Hepatocyte (in vitro differentiated cells): Measurements from ENCODE around the gene MEGF10. TPM values are rescaled to one million over a fixed set of nuclear protein-coding genes. Genes with fewer than 3 reads are reported as not detected.

ENCODE experiments used
- DNase-seq: peaks from one replicate; pipeline ENCODE4 v3.0.0-alpha.2; 2016; ENCODE audit warnings: low spot score
- H2AFZ ChIP-seq: fragments of 200-600 bp; sonication (generic); 2 replicates; pipeline ENCODE4 v1.6.0; 2016; ENCODE audit warnings: antibody characterized with exemption, mild to moderate bottlenecking
- H3K27ac ChIP-seq: fragments of 200-600 bp; sonication (generic); 2 replicates; pipeline ENCODE4 v1.5.1; 2016; ENCODE audit warnings: mild to moderate bottlenecking
- H3K27me3 ChIP-seq: fragments of 200-600 bp; sonication (generic); 2 replicates; pipeline ENCODE4 v1.6.1; 2016
- H3K36me3 ChIP-seq: fragments of 200-600 bp; sonication (generic); replicated peaks from 2 replicates; pipeline ENCODE4 v1.5.1; 2016; ENCODE audit warnings: low read depth; ENCODE audit not compliant: insufficient read depth
- H3K4me1 ChIP-seq: fragments of 200-600 bp; sonication (generic); 2 replicates; pipeline ENCODE4 v1.5.1; 2016; ENCODE audit warnings: mild to moderate bottlenecking, moderate library complexity; ENCODE audit not compliant: insufficient read depth
- H3K4me2 ChIP-seq: fragments of 200-600 bp; sonication (generic); 2 replicates; pipeline ENCODE4 v1.6.0; 2016
- H3K4me3 ChIP-seq: fragments of 200-600 bp; sonication (generic); 2 replicates; pipeline ENCODE4 v1.5.1; 2016; ENCODE audit warnings: mild to moderate bottlenecking
- H3K79me2 ChIP-seq: fragments of 200-600 bp; sonication (generic); 2 replicates; pipeline ENCODE4 v1.6.0; 2017; ENCODE audit warnings: mild to moderate bottlenecking
- H3K9me2 ChIP-seq: fragments of 200-600 bp; sonication (generic); replicated peaks from 2 replicates; pipeline ENCODE4 v1.6.0; 2017; ENCODE audit warnings: mild to moderate bottlenecking; ENCODE audit not compliant: insufficient read depth
- H3K9me3 ChIP-seq: fragments of 200-600 bp; sonication (generic); 2 replicates; pipeline ENCODE4 v1.5.1; 2016; ENCODE audit warnings: low read depth, mild to moderate bottlenecking
- H4K20me1 ChIP-seq: fragments of 200-600 bp; sonication (generic); 2 replicates; pipeline ENCODE4 v1.6.0; 2016; ENCODE audit warnings: mild to moderate bottlenecking; ENCODE audit not compliant: insufficient read depth, poor library complexity, severe bottlenecking
- EZH2 ChIP-seq: fragments of 200-600 bp; sonication (generic); IDR thresholded peaks from 2 replicates; pipeline ENCODE4 v1.6.1; 2016; ENCODE audit warnings: antibody characterized with exemption, mild to moderate bottlenecking, borderline replicate concordance
- EZH2phosphoT487 ChIP-seq: fragments of 200-600 bp; sonication (generic); IDR thresholded peaks from one replicate; pipeline ENCODE4 v1.6.1; 2018; ENCODE audit warnings: antibody characterized with exemption, mild to moderate bottlenecking, low read depth, moderate library complexity; ENCODE audit not compliant: unreplicated experiment, severe bottlenecking
- WGBS: methylation state at CpG from one replicate; pipeline ENCODE4 v1.1.6; 2016; ENCODE audit warnings: low lambda C conversion rate; ENCODE audit errors: missing lambda C conversion rate; 5-methylcytosine and 5-hydroxymethylcytosine counted together
- polyA plus RNA-seq: library from polyadenylated mRNA; unstranded; fragments of >200 nt; fragmentation: Nextera tagmentation; extraction: Ambion mirVana; gene quantifications from 2 replicates; pipeline ENCODE4 v1.2.1, GENCODE V29; 2016
- total RNA-seq: library from RNA; depleted of rRNA; stranded (reverse); fragments of >200 nt; gene quantifications from 2 replicates; pipeline ENCODE4 v1.2.3, GENCODE V29; 2014
- TF ChIP-seq, protein P1 (sequence below): fragments of 200-600 bp; sonication (generic); IDR thresholded peaks from 2 replicates; pipeline ENCODE4 v1.5.1; 2016; ENCODE audit warnings: antibody characterized with exemption, mild to moderate bottlenecking; ENCODE audit not compliant: poor library complexity

Gene MEGF10
- total and polyA plus RNA-seq, 2 experiments from 2014 or later, result 1.7 to 6.7 TPM

DNA sequence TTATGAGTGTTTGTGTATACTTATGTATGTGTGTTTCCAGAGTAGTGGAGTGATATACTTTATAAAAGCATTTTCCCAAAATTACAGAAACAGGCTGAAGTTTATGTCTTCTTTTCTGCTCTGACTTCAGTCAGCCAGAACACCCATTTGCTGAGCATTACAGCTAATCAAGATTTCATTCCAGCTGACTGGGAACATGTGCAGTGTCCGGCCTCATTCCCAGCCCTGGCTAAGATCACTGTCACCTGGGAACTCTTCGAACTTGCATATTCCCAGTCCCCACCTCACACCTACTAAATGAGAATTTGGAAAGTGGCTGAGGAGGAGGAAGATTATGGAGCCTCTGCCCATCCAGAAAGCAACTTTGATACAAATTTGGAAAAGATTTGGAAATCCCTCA, 136.1 kb downstream of the MEGF10 start:
- DNase-seq, result no peak
- 44% methylated on average over 2 of the region's 2 CpGs for WGBS
- H3K79me2 ChIP-seq, result no peaks in the 10 kb centered on the region

DNA sequence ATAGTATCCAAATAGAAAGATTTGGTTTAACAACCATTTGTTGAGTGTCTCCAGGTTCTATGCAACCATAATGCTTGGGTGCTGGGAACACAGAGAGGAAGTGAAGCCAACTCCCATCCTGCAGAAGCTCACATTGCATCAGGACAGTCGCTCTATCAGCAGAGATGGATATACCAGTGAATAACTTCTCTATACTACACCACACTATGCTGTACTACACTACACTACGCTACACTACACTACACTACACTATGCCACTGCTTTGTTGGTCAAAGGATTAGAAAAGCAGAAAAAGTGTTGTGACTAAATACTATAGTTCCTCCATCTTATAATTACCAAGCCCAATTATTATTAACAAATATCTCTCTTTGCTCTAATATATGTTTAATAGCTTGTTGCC, 137.7 kb downstream of the MEGF10 start:
- H3K27ac ChIP-seq, result peak overlapping the region; percentile 23

More for the DNA sequence above, 136.1 kb downstream of the MEGF10 start:
- Histone ChIP-seq H3K4me2 (no peak overlapping the region), H3K36me3 (no peaks in the 10 kb centered on the region), H4K20me1 (no peaks in the 10 kb centered on the region), H3K9me3 (no peaks in the 10 kb centered on the region), H3K4me3 (no peak overlapping the region), H3K9me2 (no peaks in the 10 kb centered on the region), H3K4me1 (no peaks in the 10 kb centered on the region), H3K27ac (no peak overlapping the region), H3K27me3 (no peaks in the 10 kb centered on the region), H2AFZ (no peak overlapping the region)
- no peak for TF ChIP-seq EZH2phosphoT487
- TF ChIP-seq, protein P1, sequence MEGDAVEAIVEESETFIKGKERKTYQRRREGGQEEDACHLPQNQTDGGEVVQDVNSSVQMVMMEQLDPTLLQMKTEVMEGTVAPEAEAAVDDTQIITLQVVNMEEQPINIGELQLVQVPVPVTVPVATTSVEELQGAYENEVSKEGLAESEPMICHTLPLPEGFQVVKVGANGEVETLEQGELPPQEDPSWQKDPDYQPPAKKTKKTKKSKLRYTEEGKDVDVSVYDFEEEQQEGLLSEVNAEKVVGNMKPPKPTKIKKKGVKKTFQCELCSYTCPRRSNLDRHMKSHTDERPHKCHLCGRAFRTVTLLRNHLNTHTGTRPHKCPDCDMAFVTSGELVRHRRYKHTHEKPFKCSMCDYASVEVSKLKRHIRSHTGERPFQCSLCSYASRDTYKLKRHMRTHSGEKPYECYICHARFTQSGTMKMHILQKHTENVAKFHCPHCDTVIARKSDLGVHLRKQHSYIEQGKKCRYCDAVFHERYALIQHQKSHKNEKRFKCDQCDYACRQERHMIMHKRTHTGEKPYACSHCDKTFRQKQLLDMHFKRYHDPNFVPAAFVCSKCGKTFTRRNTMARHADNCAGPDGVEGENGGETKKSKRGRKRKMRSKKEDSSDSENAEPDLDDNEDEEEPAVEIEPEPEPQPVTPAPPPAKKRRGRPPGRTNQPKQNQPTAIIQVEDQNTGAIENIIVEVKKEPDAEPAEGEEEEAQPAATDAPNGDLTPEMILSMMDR, result no peak
- no peak for TF ChIP-seq EZH2

DNA sequence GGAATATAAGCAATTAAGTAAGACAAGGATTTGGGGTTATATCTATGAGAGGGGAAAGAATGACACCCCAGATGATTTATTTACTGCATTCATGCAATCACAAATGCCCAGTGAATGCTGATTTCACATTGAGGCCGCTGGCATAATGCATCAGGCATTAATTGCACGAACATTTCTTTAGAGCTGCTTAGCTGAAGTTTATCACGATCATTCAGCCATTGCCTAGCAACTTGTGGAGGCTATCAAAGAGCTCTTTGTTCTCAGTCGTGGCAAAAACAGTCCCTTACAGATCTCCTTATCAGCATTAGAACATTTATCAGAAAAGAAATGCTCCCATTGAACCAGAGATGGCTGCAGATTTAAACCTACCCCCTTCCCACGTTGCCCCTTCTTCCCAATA, 138.2 kb downstream of the MEGF10 start:
- Histone ChIP-seq H2AFZ (no peak overlapping the region), H3K4me1 (no peaks in the 10 kb centered on the region), H3K9me2 (no peaks in the 10 kb centered on the region), H4K20me1 (no peaks in the 10 kb centered on the region), H3K9me3 (no peaks in the 10 kb centered on the region), H3K27me3 (no peaks in the 10 kb centered on the region), H3K79me2 (no peaks in the 10 kb centered on the region), H3K4me2 (peak overlapping the region; percentile 19), H3K36me3 (no peaks in the 10 kb centered on the region), H3K4me3 (no peak overlapping the region), H3K27ac (peak overlapping the region; percentile 59)
- DNase-seq, result peak; percentile 39
- 21% methylated on average over 5 of the region's 5 CpGs for WGBS
- TF ChIP-seq, protein P1, result no peak
- TF ChIP-seq EZH2phosphoT487, result no peak
- TF ChIP-seq EZH2, result no peak

More for the DNA sequence above, 137.7 kb downstream of the MEGF10 start:
- Histone ChIP-seq H3K4me3 (no peak overlapping the region), H3K36me3 (no peaks in the 10 kb centered on the region), H3K9me3 (no peaks in the 10 kb centered on the region), H3K79me2 (no peaks in the 10 kb centered on the region), H3K4me1 (no peaks in the 10 kb centered on the region), H2AFZ (no peak overlapping the region), H3K27me3 (no peaks in the 10 kb centered on the region), H3K9me2 (no peaks in the 10 kb centered on the region), H4K20me1 (no peaks in the 10 kb centered on the region), H3K4me2 (no peak overlapping the region)
- TF ChIP-seq, protein P1, result no peak
- TF ChIP-seq EZH2 (no peak), EZH2phosphoT487 (no peak)
- 92% methylated on average over 2 of the region's 2 CpGs for WGBS
- no peak for DNase-seq

DNA sequence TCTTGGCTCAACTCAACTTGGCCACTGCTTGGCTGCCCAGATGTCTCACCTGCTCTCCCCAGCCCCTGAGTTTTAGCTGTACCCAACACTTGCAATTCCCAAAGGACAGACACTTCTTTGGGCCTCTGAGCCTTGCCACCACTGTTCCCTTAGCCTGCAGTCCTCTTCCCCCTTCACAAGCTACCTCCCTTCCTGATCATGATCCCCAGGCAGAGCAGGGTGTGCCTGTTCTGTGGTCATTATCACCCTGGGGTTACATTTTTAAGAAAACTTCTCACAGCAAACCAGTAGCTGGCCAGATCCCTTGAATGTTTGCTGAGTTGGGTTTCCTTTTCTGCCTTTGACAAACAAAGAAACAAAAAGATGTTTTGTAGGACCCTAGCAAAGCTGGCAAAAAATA, 139.3 kb downstream of the MEGF10 start:
- no peaks in the 10 kb centered on the region for H3K9me2 ChIP-seq
- no peak for DNase-seq
- H3K4me3 ChIP-seq, result no peak overlapping the region
- no peaks in the 10 kb centered on the region for H3K79me2 ChIP-seq
- no peaks in the 10 kb centered on the region for H3K36me3 ChIP-seq
- H4K20me1 ChIP-seq, result no peaks in the 10 kb centered on the region
- H3K4me1 ChIP-seq, result no peaks in the 10 kb centered on the region
- H3K27me3 ChIP-seq, result no peaks in the 10 kb centered on the region
- H2AFZ ChIP-seq, result no peak overlapping the region
- H3K9me3 ChIP-seq, result no peaks in the 10 kb centered on the region
- no peak overlapping the region for H3K4me2 ChIP-seq
- TF ChIP-seq EZH2 (no peak), EZH2phosphoT487 (no peak)
- TF ChIP-seq, protein P1, result no peak
- no peak overlapping the region for H3K27ac ChIP-seq
